ENCODE data around the gene CYP4F2.
"Not testable (repeated sequence)": the region's sequence is repeated elsewhere in the genome, so short reads cannot be mapped to it uniquely, and the experiment has no call there.

The CYP4F2 gene

DNA sequence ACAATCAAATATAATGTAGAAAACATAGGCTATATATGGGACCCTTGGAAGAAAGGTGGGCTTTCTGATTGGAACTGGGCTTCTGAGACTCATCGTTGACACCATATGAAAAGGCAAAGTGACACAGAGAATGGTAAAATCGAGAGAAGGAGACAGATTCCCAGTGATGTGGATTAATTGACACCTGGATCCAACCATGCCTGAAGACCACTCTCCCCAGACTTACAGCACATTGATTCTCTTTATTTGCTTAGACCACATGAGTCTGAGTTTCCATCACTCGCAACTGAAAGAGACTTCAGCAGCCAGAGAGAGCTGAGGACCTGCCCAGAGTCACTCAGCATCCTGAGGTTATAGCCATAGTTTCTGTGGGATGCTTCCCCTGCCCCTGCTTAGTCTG is 30.4 kb upstream of the CYP4F2 start:
- Histone ChIP-seq H3K27ac (ENCODE audit: insufficient read depth, low read depth, low read length, poor library complexity, severe bottlenecking) (no peak overlapping the region), H3K36me3 (ENCODE audit: control insufficient read depth, insufficient read depth, low read length) (no peaks in the 10 kb centered on the region), H3K4me1 (ENCODE audit: control insufficient read depth, insufficient read depth, low read length) (no peaks in the 10 kb centered on the region), H3K4me3 (ENCODE audit: insufficient read depth, low read depth, low read length) (no peak overlapping the region), H3K27me3 (ENCODE audit: control insufficient read depth, insufficient read depth, low read length, poor library complexity, severe bottlenecking) (no peaks in the 10 kb centered on the region), H3K9me3 (ENCODE audit: control insufficient read depth, low read length) (peaks cover 20% of the 10 kb centered on the region)
- 58 to 68% methylated on average over 3 of the region's 3 CpGs for WGBS, 2 experiments

DNA sequence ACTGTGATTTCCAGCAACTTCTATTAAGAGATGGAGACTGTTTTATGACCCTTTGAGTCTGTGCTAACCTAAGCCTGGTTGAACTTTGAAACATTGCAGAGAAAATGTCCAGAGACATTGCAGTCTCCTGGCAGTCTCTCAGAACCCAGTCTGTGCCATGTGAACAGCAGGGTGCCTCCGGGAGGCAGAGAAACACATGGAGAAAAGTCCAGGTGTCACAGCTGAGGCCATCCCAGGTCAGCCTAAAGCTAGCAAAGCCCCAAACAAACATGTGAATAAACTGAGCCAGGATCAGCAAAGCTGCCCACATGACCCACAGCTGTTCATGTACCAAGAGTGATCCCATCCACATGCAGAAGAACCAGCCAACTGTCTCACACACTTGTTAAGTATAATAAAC is 28.6 kb upstream of the CYP4F2 start:
- peaks cover 20% of the 10 kb centered on the region for H3K9me3 ChIP-seq (ENCODE audit: control insufficient read depth, low read length)
- no peaks in the 10 kb centered on the region for H3K36me3 ChIP-seq (ENCODE audit: control insufficient read depth, insufficient read depth, low read length)
- no peak overlapping the region for H3K27ac ChIP-seq (ENCODE audit: insufficient read depth, low read depth, low read length, poor library complexity, severe bottlenecking)
- no peaks in the 10 kb centered on the region for H3K27me3 ChIP-seq (ENCODE audit: control insufficient read depth, insufficient read depth, low read length, poor library complexity, severe bottlenecking)
- no peak overlapping the region for H3K4me3 ChIP-seq (ENCODE audit: insufficient read depth, low read depth, low read length)
- no peaks in the 10 kb centered on the region for H3K4me1 ChIP-seq (ENCODE audit: control insufficient read depth, insufficient read depth, low read length)
- WGBS, 2 experiments = 0% methylated on average over 1 of the region's 1 CpG

GRCh38 chr19:15923702-15924101 is 25.8 kb upstream of the CYP4F2 start:
- peaks cover 9% of the 10 kb centered on the region for H3K9me3 ChIP-seq (ENCODE audit: control insufficient read depth, low read length)
- H3K36me3 ChIP-seq (ENCODE audit: control insufficient read depth, insufficient read depth, low read length) = no peaks in the 10 kb centered on the region
- no peak overlapping the region for H3K4me3 ChIP-seq (ENCODE audit: insufficient read depth, low read depth, low read length)
- H3K4me1 ChIP-seq (ENCODE audit: control insufficient read depth, insufficient read depth, low read length) = no peaks in the 10 kb centered on the region
- no peak overlapping the region for H3K27ac ChIP-seq (ENCODE audit: insufficient read depth, low read depth, low read length, poor library complexity, severe bottlenecking)
- H3K27me3 ChIP-seq (ENCODE audit: control insufficient read depth, insufficient read depth, low read length, poor library complexity, severe bottlenecking) = no peaks in the 10 kb centered on the region
- 78 to 80% methylated on average over 8 of the region's 8 CpGs for WGBS, 2 experiments

DNA sequence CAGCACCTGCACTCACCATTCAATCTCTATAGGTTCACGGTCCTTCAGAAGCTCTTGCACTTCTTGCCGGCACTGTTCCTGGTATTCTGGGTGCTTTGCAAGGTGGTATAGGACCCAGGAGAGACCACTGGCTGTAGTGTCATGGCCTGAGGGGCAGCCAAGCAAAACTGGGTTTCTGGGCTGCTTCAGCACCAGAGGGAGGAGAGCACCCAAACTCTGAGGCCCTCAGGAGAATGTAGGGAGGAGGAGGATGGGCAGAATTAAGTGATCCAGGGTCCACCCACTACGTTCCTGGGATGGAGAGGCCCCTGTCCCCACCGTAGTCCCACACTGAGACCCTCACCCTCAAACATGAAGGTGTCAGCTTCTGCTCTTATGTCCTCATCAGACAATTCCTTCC is 24.1 kb upstream of the CYP4F2 start:
- H3K9me3 ChIP-seq (ENCODE audit: control insufficient read depth, low read length) = peaks cover 9% of the 10 kb centered on the region
- H3K4me3 ChIP-seq (ENCODE audit: insufficient read depth, low read depth, low read length) = no peak overlapping the region
- WGBS, 2 experiments = 49 to 60% methylated on average over 4 of the region's 4 CpGs
- H3K4me1 ChIP-seq (ENCODE audit: control insufficient read depth, insufficient read depth, low read length) = no peaks in the 10 kb centered on the region
- H3K36me3 ChIP-seq (ENCODE audit: control insufficient read depth, insufficient read depth, low read length) = no peaks in the 10 kb centered on the region
- H3K27me3 ChIP-seq (ENCODE audit: control insufficient read depth, insufficient read depth, low read length, poor library complexity, severe bottlenecking) = no peaks in the 10 kb centered on the region
- no peak overlapping the region for H3K27ac ChIP-seq (ENCODE audit: insufficient read depth, low read depth, low read length, poor library complexity, severe bottlenecking)

- Histone ChIP-seq H3K36me3 (ENCODE audit: control insufficient read depth, insufficient read depth, low read length) (no peaks in the 10 kb centered on the region), H3K27ac (ENCODE audit: insufficient read depth, low read depth, low read length, poor library complexity, severe bottlenecking) (no peak overlapping the region), H3K4me1 (ENCODE audit: control insufficient read depth, insufficient read depth, low read length) (no peaks in the 10 kb centered on the region), H3K4me3 (ENCODE audit: insufficient read depth, low read depth, low read length) (no peak overlapping the region), H3K27me3 (ENCODE audit: control insufficient read depth, insufficient read depth, low read length, poor library complexity, severe bottlenecking) (no peaks in the 10 kb centered on the region), H3K9me3 (ENCODE audit: control insufficient read depth, low read length) (peaks cover 17% of the 10 kb centered on the region)
- WGBS, 2 experiments = 69 to 72% methylated on average over 4 of the region's 4 CpGs
Observed at GRCh38 chr19:15919243-15919642, 21.4 kb upstream of the CYP4F2 start.

DNA sequence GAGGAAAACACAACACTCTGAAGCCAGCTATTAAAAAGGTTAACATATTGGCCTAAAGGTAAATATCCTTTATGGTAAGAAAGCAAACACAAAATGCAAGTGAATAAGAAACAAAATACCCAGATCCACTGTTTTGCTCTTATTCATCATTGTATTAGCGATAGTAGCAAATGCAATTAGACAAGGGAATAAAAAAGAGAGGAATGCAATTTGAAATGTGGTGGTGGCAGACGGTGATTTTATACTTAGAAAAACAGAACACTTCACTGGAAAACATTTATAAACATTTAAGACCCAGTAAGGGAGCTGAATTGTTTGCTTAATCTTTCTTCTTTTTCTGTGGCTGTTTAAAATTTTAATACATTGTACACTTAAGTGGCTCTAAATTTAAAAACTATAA is 17.2 kb upstream of the CYP4F2 start:
- Histone ChIP-seq H3K27ac (ENCODE audit: insufficient read depth, low read depth, low read length, poor library complexity, severe bottlenecking) (no peak overlapping the region), H3K27me3 (ENCODE audit: control insufficient read depth, insufficient read depth, low read length, poor library complexity, severe bottlenecking) (no peaks in the 10 kb centered on the region), H3K36me3 (ENCODE audit: control insufficient read depth, insufficient read depth, low read length) (no peaks in the 10 kb centered on the region), H3K9me3 (ENCODE audit: control insufficient read depth, low read length) (peaks cover 18% of the 10 kb centered on the region), H3K4me3 (ENCODE audit: insufficient read depth, low read depth, low read length) (no peak overlapping the region), H3K4me1 (ENCODE audit: control insufficient read depth, insufficient read depth, low read length) (no peaks in the 10 kb centered on the region)
- 85% methylated on average over 2 of the region's 2 CpGs; no CpG with 5 or more reads in 1 of the 2 experiments for WGBS, 2 experiments

- Histone ChIP-seq H3K36me3 (ENCODE audit: control insufficient read depth, insufficient read depth, low read length) (no peaks in the 10 kb centered on the region), H3K27me3 (ENCODE audit: control insufficient read depth, insufficient read depth, low read length, poor library complexity, severe bottlenecking) (no peaks in the 10 kb centered on the region), H3K4me3 (ENCODE audit: insufficient read depth, low read depth, low read length) (no peak overlapping the region), H3K4me1 (ENCODE audit: control insufficient read depth, insufficient read depth, low read length) (no peaks in the 10 kb centered on the region), H3K27ac (ENCODE audit: insufficient read depth, low read depth, low read length, poor library complexity, severe bottlenecking) (no peak overlapping the region), H3K9me3 (ENCODE audit: control insufficient read depth, low read length) (peaks cover 16% of the 10 kb centered on the region)
- 77 to 83% methylated on average over 8 of the region's 8 CpGs for WGBS, 2 experiments
Observed at GRCh38 chr19:15913830-15914229, 16.0 kb upstream of the CYP4F2 start.

DNA sequence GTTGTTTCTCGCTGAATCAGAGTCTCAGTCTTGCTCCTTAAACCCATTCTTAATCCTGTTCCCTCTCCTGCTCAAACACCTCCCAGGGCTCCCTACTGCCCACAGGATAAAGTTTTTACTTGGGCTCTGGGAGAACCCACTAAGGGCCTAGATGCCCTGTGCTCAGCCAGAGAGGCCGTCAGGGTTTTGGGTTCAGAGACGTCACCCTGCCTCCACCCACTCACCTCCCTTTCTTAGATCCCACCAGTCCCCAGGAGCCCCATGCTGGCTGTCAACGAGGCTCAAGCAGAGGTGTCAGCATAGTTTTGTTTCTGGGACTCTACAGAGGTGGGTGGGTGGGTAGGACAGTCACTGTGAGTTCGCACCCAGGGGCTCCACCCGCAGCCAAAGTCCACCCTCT is 15.5 kb upstream of the CYP4F2 start:
- 74 to 77% methylated on average over 6 of the region's 6 CpGs for WGBS, 2 experiments
- Histone ChIP-seq H3K4me1 (ENCODE audit: control insufficient read depth, insufficient read depth, low read length) (no peaks in the 10 kb centered on the region), H3K36me3 (ENCODE audit: control insufficient read depth, insufficient read depth, low read length) (no peaks in the 10 kb centered on the region), H3K9me3 (ENCODE audit: control insufficient read depth, low read length) (peaks cover 16% of the 10 kb centered on the region), H3K4me3 (ENCODE audit: insufficient read depth, low read depth, low read length) (no peak overlapping the region), H3K27me3 (ENCODE audit: control insufficient read depth, insufficient read depth, low read length, poor library complexity, severe bottlenecking) (no peaks in the 10 kb centered on the region), H3K27ac (ENCODE audit: insufficient read depth, low read depth, low read length, poor library complexity, severe bottlenecking) (no peak overlapping the region)

DNA sequence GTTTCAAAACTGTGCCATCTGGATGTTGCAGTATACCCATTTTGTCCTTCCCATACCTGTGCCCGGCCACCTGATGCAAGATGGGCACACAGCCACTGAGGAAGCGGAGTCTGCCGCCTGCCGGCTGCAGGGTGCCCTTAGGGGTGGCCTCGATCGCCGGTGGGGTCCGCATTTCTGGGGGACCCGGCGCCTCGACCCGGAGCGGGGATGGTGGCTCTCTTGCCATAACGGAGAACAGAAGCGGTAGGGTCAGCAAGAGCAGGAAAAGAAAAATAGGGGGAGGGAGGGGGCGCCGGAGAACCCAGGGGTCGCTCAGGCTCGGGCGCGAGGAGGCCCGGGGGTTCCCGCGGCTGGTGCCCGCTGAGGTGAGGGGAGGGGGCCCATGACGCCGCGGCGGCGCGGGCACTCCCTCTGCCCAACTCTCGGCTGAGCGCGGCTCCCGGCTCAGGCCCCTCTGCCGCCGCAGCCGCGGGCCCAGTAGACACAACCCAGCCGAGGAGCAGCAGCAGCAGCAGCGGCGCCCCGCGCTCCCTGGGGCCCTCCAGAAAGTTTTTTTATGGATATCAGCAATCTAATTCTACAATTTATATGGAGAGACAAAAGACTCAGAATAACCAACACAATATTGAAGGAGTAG is 13.8 kb upstream of the CYP4F2 start:
- H3K9me3 ChIP-seq (ENCODE audit: control insufficient read depth, low read length) = peaks cover 11% of the 10 kb centered on the region
- H3K27me3 ChIP-seq (ENCODE audit: control insufficient read depth, insufficient read depth, low read length, poor library complexity, severe bottlenecking) = no peaks in the 10 kb centered on the region
- 84 to 88% methylated on average over 41 to 44 of the region's 44 CpGs for WGBS, 2 experiments

GRCh38 chr19:15905026-15905425 is 7.2 kb upstream of the CYP4F2 start:
- Histone ChIP-seq H3K9me3 (ENCODE audit: control insufficient read depth, low read length) (peaks cover 9% of the 10 kb centered on the region), H3K27ac (ENCODE audit: insufficient read depth, low read depth, low read length, poor library complexity, severe bottlenecking) (no peak overlapping the region), H3K4me1 (ENCODE audit: control insufficient read depth, insufficient read depth, low read length) (no peaks in the 10 kb centered on the region), H3K36me3 (ENCODE audit: control insufficient read depth, insufficient read depth, low read length) (no peaks in the 10 kb centered on the region), H3K4me3 (ENCODE audit: insufficient read depth, low read depth, low read length) (no peak overlapping the region), H3K27me3 (ENCODE audit: control insufficient read depth, insufficient read depth, low read length, poor library complexity, severe bottlenecking) (no peaks in the 10 kb centered on the region)

More for the DNA sequence above, 13.8 kb upstream of the CYP4F2 start:
- H3K4me1 ChIP-seq (ENCODE audit: control insufficient read depth, insufficient read depth, low read length) = no peaks in the 10 kb centered on the region
- no peak overlapping the region for H3K4me3 ChIP-seq (ENCODE audit: insufficient read depth, low read depth, low read length)
- H3K36me3 ChIP-seq (ENCODE audit: control insufficient read depth, insufficient read depth, low read length) = no peaks in the 10 kb centered on the region
- no peak overlapping the region for H3K27ac ChIP-seq (ENCODE audit: insufficient read depth, low read depth, low read length, poor library complexity, severe bottlenecking)

DNA sequence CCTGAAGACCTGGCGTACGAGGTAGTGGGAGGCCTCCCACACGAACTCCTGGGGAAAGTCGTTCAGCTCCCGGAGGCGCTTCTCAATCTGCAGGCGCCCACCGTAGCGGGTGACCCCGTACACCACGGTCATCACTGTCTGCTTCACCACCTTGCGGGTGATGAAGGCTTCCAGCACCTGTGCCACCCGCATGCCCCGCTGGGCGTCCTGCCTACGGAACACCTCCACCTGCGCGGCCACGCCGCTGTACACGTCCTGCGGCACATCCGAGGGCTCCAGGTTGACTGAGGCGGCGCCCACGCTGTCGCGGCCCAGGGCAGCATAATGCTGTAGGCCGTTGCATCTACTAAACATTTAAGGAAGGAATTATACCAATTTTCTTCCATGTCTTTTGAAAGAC is 5.0 kb upstream of the CYP4F2 start:
- not testable (repeated sequence) for H3K27ac ChIP-seq (ENCODE audit: insufficient read depth, low read depth, low read length, poor library complexity, severe bottlenecking); H3K36me3 ChIP-seq (ENCODE audit: control insufficient read depth, insufficient read depth, low read length); H3K4me3 ChIP-seq (ENCODE audit: insufficient read depth, low read depth, low read length); H3K27me3 ChIP-seq (ENCODE audit: control insufficient read depth, insufficient read depth, low read length, poor library complexity, severe bottlenecking); H3K9me3 ChIP-seq (ENCODE audit: control insufficient read depth, low read length); H3K4me1 ChIP-seq (ENCODE audit: control insufficient read depth, insufficient read depth, low read length)
- 86 to 87% methylated on average over 29 of the region's 29 CpGs for WGBS, 2 experiments
